ENCODE data around the gene ARFGAP2.

GRCh38 chr11:47177846-47178245, 1.2 kb upstream of the ARFGAP2 start:
- TF ChIP-seq POLR2AphosphoS5 (IDR thresholded peaks at IDR 0.05) = no peak
- TF ChIP-seq, protein P1, sequence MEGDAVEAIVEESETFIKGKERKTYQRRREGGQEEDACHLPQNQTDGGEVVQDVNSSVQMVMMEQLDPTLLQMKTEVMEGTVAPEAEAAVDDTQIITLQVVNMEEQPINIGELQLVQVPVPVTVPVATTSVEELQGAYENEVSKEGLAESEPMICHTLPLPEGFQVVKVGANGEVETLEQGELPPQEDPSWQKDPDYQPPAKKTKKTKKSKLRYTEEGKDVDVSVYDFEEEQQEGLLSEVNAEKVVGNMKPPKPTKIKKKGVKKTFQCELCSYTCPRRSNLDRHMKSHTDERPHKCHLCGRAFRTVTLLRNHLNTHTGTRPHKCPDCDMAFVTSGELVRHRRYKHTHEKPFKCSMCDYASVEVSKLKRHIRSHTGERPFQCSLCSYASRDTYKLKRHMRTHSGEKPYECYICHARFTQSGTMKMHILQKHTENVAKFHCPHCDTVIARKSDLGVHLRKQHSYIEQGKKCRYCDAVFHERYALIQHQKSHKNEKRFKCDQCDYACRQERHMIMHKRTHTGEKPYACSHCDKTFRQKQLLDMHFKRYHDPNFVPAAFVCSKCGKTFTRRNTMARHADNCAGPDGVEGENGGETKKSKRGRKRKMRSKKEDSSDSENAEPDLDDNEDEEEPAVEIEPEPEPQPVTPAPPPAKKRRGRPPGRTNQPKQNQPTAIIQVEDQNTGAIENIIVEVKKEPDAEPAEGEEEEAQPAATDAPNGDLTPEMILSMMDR (IDR thresholded peaks at IDR 0.05 in 8 of 11, conservative IDR thresholded peaks at IDR 0.05 in 3 of 11) = no peak
